NB4 (cell line): ENCODE data around the gene TLCD3B.
"Not testable (repeated sequence)": the region's sequence is repeated elsewhere in the genome, so short reads cannot be mapped to it uniquely, and the experiment has no call there.

Source experiments
- DNase-seq: peaks from one replicate; pipeline ENCODE4 v3.0.0; 2010; ENCODE audit warnings: low read depth
- H3K4me3 ChIP-seq: one replicate; pipeline ENCODE4 v1.5.1; 2011; ENCODE audit warnings: mild to moderate bottlenecking, low read depth, low read length, moderate library complexity
- MAX ChIP-seq: IDR thresholded peaks from 2 replicates; pipeline ENCODE4 v1.6.1; 2011; ENCODE audit warnings: low read depth, low read length
- MYC ChIP-seq: IDR thresholded peaks from 2 replicates; pipeline ENCODE4 v1.6.1; 2011; ENCODE audit warnings: low read depth, low read length
- POLR2A ChIP-seq: IDR thresholded peaks from 2 replicates; pipeline ENCODE4 v1.6.1; 2011; ENCODE audit warnings: mild to moderate bottlenecking; ENCODE audit not compliant: insufficient read length; ENCODE audit errors: extremely low read depth
- TF ChIP-seq, protein P1 (sequence below): IDR thresholded peaks from one replicate; pipeline ENCODE4 v1.5.1; 2012; ENCODE audit warnings: low read depth, low read length

Gene TLCD3B

DNA sequence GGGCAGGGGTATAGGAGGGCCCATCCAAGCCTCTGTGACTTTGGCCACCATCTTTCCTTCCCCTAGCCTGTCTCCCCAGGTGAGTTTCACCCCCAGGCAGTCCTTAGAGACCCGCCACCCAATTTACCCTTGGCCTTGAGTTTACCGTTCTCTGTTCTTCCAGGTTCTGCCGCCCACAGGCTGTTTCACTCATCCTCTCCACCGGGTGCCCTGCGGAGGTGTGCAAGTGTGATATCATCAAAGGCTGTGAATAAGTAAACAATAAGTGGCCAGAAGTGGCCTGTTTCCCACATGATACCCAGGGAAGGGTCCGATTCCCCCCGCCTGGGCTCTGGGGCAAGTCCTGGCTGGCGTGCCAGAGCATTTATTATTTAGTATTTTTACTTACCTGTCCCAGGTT lies 15.1 kb upstream of the TLCD3B start:
- H3K4me3 ChIP-seq = no peak overlapping the region
- TF ChIP-seq MYC (no peak), MAX (no peak), POLR2A (no peak)
- TF ChIP-seq, protein P1, sequence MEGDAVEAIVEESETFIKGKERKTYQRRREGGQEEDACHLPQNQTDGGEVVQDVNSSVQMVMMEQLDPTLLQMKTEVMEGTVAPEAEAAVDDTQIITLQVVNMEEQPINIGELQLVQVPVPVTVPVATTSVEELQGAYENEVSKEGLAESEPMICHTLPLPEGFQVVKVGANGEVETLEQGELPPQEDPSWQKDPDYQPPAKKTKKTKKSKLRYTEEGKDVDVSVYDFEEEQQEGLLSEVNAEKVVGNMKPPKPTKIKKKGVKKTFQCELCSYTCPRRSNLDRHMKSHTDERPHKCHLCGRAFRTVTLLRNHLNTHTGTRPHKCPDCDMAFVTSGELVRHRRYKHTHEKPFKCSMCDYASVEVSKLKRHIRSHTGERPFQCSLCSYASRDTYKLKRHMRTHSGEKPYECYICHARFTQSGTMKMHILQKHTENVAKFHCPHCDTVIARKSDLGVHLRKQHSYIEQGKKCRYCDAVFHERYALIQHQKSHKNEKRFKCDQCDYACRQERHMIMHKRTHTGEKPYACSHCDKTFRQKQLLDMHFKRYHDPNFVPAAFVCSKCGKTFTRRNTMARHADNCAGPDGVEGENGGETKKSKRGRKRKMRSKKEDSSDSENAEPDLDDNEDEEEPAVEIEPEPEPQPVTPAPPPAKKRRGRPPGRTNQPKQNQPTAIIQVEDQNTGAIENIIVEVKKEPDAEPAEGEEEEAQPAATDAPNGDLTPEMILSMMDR = no peak
- no peak for DNase-seq

GRCh38 chr16:30041841-30042240 lies 10.8 kb upstream of the TLCD3B start:
- peak; percentile 45 for DNase-seq
- TF ChIP-seq, protein P1 = peak; percentile 8
- TF ChIP-seq MAX (no peak), MYC (no peak), POLR2A (no peak)
- H3K4me3 ChIP-seq = no peak overlapping the region

DNA sequence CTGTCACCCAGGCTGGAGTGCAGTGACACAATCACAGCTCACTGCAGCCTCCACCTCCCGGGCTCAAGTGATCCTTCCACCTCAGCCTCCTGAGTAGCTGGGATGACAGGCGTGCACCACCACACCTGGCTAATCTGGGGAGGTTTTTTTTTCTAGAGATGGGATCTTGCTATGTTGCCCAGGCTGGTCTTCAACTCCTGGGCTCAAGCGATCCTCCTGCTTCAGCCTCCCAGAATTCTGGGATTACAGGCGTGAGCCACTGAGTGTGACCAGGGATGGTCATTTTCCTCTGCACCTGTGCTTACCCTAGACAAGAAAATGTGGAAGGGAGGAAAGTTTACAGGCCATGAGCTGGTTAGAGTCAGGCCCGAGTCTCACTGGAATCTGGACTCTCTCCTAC lies 9.6 kb upstream of the TLCD3B start:
- DNase-seq, H3K4me3 ChIP-seq: not testable (repeated sequence)

DNA sequence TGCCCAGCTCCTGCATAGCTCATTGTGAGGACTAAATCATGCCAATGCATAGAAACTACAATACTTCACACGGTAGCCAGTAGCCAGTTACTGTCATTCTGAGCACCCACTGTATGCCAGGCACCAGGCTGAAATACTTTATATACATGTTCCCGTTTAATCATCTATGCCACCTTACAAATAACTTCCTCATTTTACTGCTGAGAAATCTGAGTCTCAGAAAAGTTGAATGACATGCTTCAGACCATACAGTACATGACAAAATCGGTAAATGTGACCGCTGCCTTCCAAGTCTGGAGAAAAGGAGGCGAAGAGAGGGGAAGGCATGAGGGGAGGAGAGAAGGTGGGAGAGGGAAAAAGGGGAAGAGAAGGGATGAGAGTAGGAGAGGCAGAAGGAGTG lies 9.2 kb upstream of the TLCD3B start:
- no peak overlapping the region for H3K4me3 ChIP-seq
- DNase-seq = peak; percentile 26
- TF ChIP-seq, protein P1 = no peak
- TF ChIP-seq MYC (no peak), POLR2A (no peak), MAX (no peak)

DNA sequence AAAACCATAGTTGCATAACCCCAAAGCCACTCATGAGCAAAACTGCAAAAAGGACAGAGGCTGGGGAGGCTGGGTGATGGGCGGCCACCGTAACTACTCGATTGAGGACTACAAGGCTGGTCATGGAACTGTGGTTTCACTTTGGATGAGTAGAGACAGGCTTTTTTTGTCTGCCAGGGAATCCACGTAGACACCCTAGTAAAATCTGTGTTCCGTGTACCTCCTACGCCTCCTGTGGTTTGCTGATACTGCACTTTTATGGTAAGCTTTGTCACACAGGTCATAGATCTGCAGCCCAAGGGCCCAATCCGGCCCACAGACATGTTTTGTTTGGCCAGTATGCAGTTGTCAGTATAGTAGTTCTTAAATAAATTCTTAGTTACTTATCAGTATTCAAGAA lies 2.2 kb upstream of the TLCD3B start:
- TF ChIP-seq MAX = no peak
- TF ChIP-seq MYC = no peak
- TF ChIP-seq, protein P1 = no peak
- TF ChIP-seq POLR2A = no peak
- DNase-seq = peak; percentile 20
- no peak overlapping the region for H3K4me3 ChIP-seq

DNA sequence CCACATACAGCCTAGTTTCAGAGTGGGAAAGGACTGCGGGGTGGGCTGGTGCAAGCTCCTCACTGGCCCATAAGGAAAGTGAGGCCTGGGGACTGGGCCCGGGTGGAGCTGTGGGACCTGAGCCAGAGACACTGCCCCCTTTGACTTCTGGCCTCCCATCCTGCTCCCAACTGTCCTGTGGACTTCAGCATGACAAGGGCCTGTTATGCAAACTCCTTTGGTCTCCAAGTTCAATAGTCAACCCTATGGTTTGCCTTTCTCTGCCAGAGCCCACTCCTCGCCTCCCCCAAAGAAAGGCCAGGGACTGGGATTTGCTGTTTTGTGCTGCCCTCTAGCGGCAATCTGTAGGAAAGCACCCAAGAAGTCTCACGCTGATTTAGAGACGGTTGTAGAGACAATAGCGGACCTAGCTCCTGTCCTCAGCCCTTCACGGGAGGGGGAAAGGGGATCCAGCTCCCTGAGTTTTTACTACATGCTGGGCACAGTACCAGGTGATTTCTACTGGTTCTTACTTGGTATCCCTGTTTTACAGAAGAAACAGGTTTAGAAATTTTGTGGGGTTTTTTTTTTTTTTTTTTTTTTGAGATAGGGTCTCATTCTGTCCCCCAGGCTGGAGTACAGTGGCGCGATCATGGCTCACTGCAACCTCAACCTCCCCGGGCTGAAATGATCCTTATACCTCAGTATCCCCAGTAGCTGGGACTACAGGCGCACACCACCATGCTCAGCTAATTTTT lies 1.2 kb upstream of the TLCD3B start:
- DNase-seq = peak; percentile 87
- H3K4me3 ChIP-seq = no peak overlapping the region
- TF ChIP-seq MAX = no peak
- TF ChIP-seq MYC = no peak
- TF ChIP-seq, protein P1 = peak; percentile 74
- TF ChIP-seq POLR2A = no peak
